Osteoblast (primary cell): ENCODE results near the gene MYL1. TPM values are rescaled to one million over a fixed set of nuclear protein-coding genes. Genes with fewer than 3 reads are reported as not detected.

ENCODE experiments used
- DNase-seq: peaks from one replicate; pipeline ENCODE4 v3.0.0; 2011; ENCODE audit warnings: low spot score, mixed read lengths; ENCODE audit not compliant: insufficient read length; ENCODE audit errors: missing footprints
- H2AFZ ChIP-seq: 2 replicates; pipeline ENCODE4 v1.6.0; 2011; ENCODE audit warnings: mild to moderate bottlenecking, low read length
- H3K27ac ChIP-seq: 2 replicates; pipeline ENCODE4 v1.5.1; 2011; ENCODE audit warnings: mild to moderate bottlenecking, low read depth, low read length, moderate library complexity
- H3K27me3 ChIP-seq: 2 replicates; pipeline ENCODE4 v1.6.0; 2012; ENCODE audit warnings: mild to moderate bottlenecking, control low read depth, inconsistent platforms, low read length, moderate library complexity; ENCODE audit not compliant: insufficient read depth
- H3K36me3 ChIP-seq: 2 replicates; pipeline ENCODE4 v1.5.1; 2011; ENCODE audit warnings: mild to moderate bottlenecking, low read length, control low read depth, moderate library complexity; ENCODE audit not compliant: insufficient read depth
- H3K4me1 ChIP-seq: 2 replicates; pipeline ENCODE4 v1.5.1; 2011; ENCODE audit warnings: mild to moderate bottlenecking, low read length, control low read depth, moderate library complexity; ENCODE audit not compliant: insufficient read depth
- H3K4me2 ChIP-seq: 2 replicates; pipeline ENCODE4 v1.6.0; 2011; ENCODE audit warnings: mild to moderate bottlenecking, low read length; ENCODE audit not compliant: insufficient read depth
- H3K4me3 ChIP-seq: fragments of 200-600 bp; sonication (generic); 3 replicates; pipeline ENCODE4 v1.5.1; 2012; ENCODE audit warnings: mild to moderate bottlenecking, low read length, inconsistent platforms; ENCODE audit not compliant: insufficient read depth
- H3K79me2 ChIP-seq: 2 replicates; pipeline ENCODE4 v1.6.0; 2012; ENCODE audit warnings: mild to moderate bottlenecking, low read length, control low read depth, inconsistent platforms; ENCODE audit not compliant: insufficient read depth
- H3K9me3 ChIP-seq: 2 replicates; pipeline ENCODE4 v1.5.1; 2011; ENCODE audit warnings: low read depth, low read length, control low read depth
- H4K20me1 ChIP-seq: 2 replicates; pipeline ENCODE4 v1.6.0; 2012; ENCODE audit warnings: mild to moderate bottlenecking, low read length, control low read depth; ENCODE audit not compliant: insufficient read depth
- CTCF ChIP-seq: IDR thresholded peaks from 2 replicates; pipeline ENCODE4 v1.5.1; 2011; ENCODE audit warnings: mild to moderate bottlenecking, low read depth, low read length, moderate library complexity; ENCODE audit errors: extremely low read depth
- total RNA-seq: library from RNA; depleted of rRNA; stranded (reverse); fragments of >200 nt; gene quantifications from 2 replicates; pipeline ENCODE4 v1.2.3, GENCODE V29; 2012

MYL1 gene
- total RNA-seq, 1 donor = not detected

- TF ChIP-seq CTCF = no peak
- H3K4me1 ChIP-seq = no peaks in the 10 kb centered on the region
- H3K9me3 ChIP-seq = peaks cover 3% of the 10 kb centered on the region
- no peak overlapping the region for H2AFZ ChIP-seq
- no peaks in the 10 kb centered on the region for H3K27me3 ChIP-seq
- H3K79me2 ChIP-seq = no peaks in the 10 kb centered on the region
- H3K4me3 ChIP-seq = no peak overlapping the region
- H4K20me1 ChIP-seq = no peaks in the 10 kb centered on the region
- no peak overlapping the region for H3K27ac ChIP-seq
- no peak for DNase-seq
- no peaks in the 10 kb centered on the region for H3K36me3 ChIP-seq
- H3K4me2 ChIP-seq = no peak overlapping the region
Measured at GRCh38 chr2:210309548-210310233, 5.3 kb downstream of the MYL1 start.

GRCh38 chr2:210303498-210303897, 11.5 kb downstream of the MYL1 start:
- Histone ChIP-seq H3K36me3 (no peaks in the 10 kb centered on the region), H2AFZ (no peak overlapping the region), H3K4me1 (no peaks in the 10 kb centered on the region), H3K4me3 (no peak overlapping the region), H3K9me3 (no peaks in the 10 kb centered on the region), H4K20me1 (no peaks in the 10 kb centered on the region), H3K27me3 (no peaks in the 10 kb centered on the region), H3K4me2 (no peak overlapping the region), H3K27ac (no peak overlapping the region), H3K79me2 (no peaks in the 10 kb centered on the region)
- TF ChIP-seq CTCF = no peak
- DNase-seq = no peak

- Histone ChIP-seq H4K20me1 (no peaks in the 10 kb centered on the region), H3K9me3 (no peaks in the 10 kb centered on the region), H3K4me1 (no peaks in the 10 kb centered on the region), H2AFZ (no peak overlapping the region), H3K27ac (no peak overlapping the region), H3K79me2 (no peaks in the 10 kb centered on the region), H3K36me3 (no peaks in the 10 kb centered on the region), H3K4me2 (no peak overlapping the region), H3K27me3 (no peaks in the 10 kb centered on the region), H3K4me3 (no peak overlapping the region)
- no peak for DNase-seq
- no peak for TF ChIP-seq CTCF
Measured at GRCh38 chr2:210302326-210302725, 12.6 kb downstream of the MYL1 start.

- TF ChIP-seq CTCF = no peak
Measured at GRCh38 chr2:210299866-210300373, 15.1 kb downstream of the MYL1 start.

More at GRCh38 chr2:210299866-210300373, 15.1 kb downstream of the MYL1 start:
- no peak for DNase-seq
- Histone ChIP-seq H2AFZ (no peak overlapping the region), H4K20me1 (no peaks in the 10 kb centered on the region), H3K4me1 (no peaks in the 10 kb centered on the region), H3K79me2 (no peaks in the 10 kb centered on the region), H3K9me3 (no peaks in the 10 kb centered on the region), H3K36me3 (no peaks in the 10 kb centered on the region), H3K27me3 (no peaks in the 10 kb centered on the region), H3K27ac (no peak overlapping the region), H3K4me3 (no peak overlapping the region), H3K4me2 (no peak overlapping the region)
